K562 (cell line): ENCODE data around the gene PLEKHS1. TPM values are rescaled to one million over a fixed set of nuclear protein-coding genes. Genes with fewer than 3 reads are reported as not detected.

Experiments
- ATAC-seq: fragments of 200-7000 bp; cut with Tn5 transposase; 3 replicates; pipeline ENCODE4 v1.9.1; 2020; ENCODE audit warnings: moderate library complexity
- BruUV-seq: library from RNA; stranded (reverse); fragments of 400-500 nt; replicated peaks from 2 replicates; lab custom pipeline; 2021; lab: Mats Ljungman, UMichigan
- CTCF ChIA-PET: fragments of 300-600 bp; formaldehyde crosslinking; extraction: SDS; loops from one replicate; lab custom pipeline; 2021; ENCODE audit warnings: low intra/inter-chr PET ratio; lab: Yijun Ruan, JAX
- POLR2A ChIA-PET: fragments of 300-600, 350-650 bp; sonication (Branson Sonifier 250); formaldehyde crosslinking; extraction: SDS; loops from one replicate; lab custom pipeline; 2021; ENCODE audit warnings: antibody characterized with exemption, inconsistent platforms; lab: Yijun Ruan, JAX
- DNase-seq, 4 experiments: peaks; one replicate each; pipeline versions ENCODE4 v3.0.0 to v3.0.0-alpha.2; 2011 to 2018; ENCODE audit warnings: low spot score in 3 of 4, mixed read lengths in 3 of 4; ENCODE audit errors: extremely low read depth in 1 of 4
- FAIRE-seq: peaks from 2 replicates; lab custom pipeline; 2011; peaks lifted over from hg19 to GRCh38; lab: Jason Lieb, UNC
- H2AFZ ChIP-seq: 2 replicates; pipeline ENCODE4 v1.6.0; 2011; ENCODE audit warnings: low read depth, low read length, control low read depth, inconsistent platforms
- H3K27ac ChIP-seq: fragments of 200-600 bp; 3 replicates; pipeline ENCODE4 v1.8.0; 2011; ENCODE audit warnings: low read depth, mild to moderate bottlenecking, control low read depth, inconsistent platforms, low read length, moderate library complexity, mixed read lengths; ENCODE audit errors: extremely low read depth
- H3K27me3 ChIP-seq, 2 experiments: fragments of 300-600 bp in 1 of 2; 2 replicates in 1 of 2; 3 replicates in 1 of 2; pipeline versions ENCODE4 v1.6.0 to v1.8.0; 2011; ENCODE audit warnings: inconsistent platforms in 2 of 2, low read length in 2 of 2, mild to moderate bottlenecking in 1 of 2, mixed read lengths in 1 of 2, moderate library complexity in 1 of 2; ENCODE audit not compliant: control insufficient read depth in 2 of 2, insufficient read depth in 2 of 2
- H3K36me3 ChIP-seq: fragments of 300-600 bp; 3 replicates; pipeline ENCODE4 v1.8.0; 2011; ENCODE audit warnings: mild to moderate bottlenecking, low read length, inconsistent platforms; ENCODE audit not compliant: control insufficient read depth, insufficient read depth
- H3K4me1 ChIP-seq, 2 experiments: fragments of 200-600 bp in 1 of 2; replicated peaks in 1 of 2; 2 replicates in 1 of 2; 3 replicates in 1 of 2; pipeline versions ENCODE4 v1.5.1 to v1.8.0; 2011; ENCODE audit warnings: inconsistent platforms in 2 of 2, low read length in 2 of 2, mild to moderate bottlenecking in 1 of 2, mixed read lengths in 1 of 2, moderate library complexity in 1 of 2; ENCODE audit not compliant: control insufficient read depth in 2 of 2, insufficient read depth in 2 of 2
- H3K4me2 ChIP-seq: 2 replicates; pipeline ENCODE4 v1.6.1; 2011; ENCODE audit warnings: low read length, control low read depth, inconsistent platforms, mixed read lengths; ENCODE audit not compliant: insufficient read depth
- H3K4me3 ChIP-seq: fragments of 200-600 bp; sonication (generic), shearing (Covaris generic); 2 replicates; pipeline ENCODE4 v1.5.1; 2016; ENCODE audit warnings: control low read depth, inconsistent platforms
- H3K79me2 ChIP-seq: fragments of 200-600 bp; 3 replicates; pipeline ENCODE4 v1.8.0; 2011; ENCODE audit warnings: low read length, inconsistent platforms; ENCODE audit not compliant: control insufficient read depth, insufficient read depth
- H3K9ac ChIP-seq, 2 experiments: 2 replicates each; pipeline versions ENCODE4 v1.6.0 to v1.6.1; 2011; ENCODE audit warnings: low read depth in 2 of 2, low read length in 2 of 2, control low read depth in 1 of 2, inconsistent platforms in 1 of 2, mild to moderate bottlenecking in 1 of 2, mixed read lengths in 1 of 2; ENCODE audit not compliant: insufficient read depth in 1 of 2
- H3K9me1 ChIP-seq: one replicate; pipeline ENCODE4 v1.6.0; 2011; ENCODE audit warnings: inconsistent platforms, mild to moderate bottlenecking, low read length, moderate library complexity; ENCODE audit not compliant: control insufficient read depth, insufficient read depth
- H3K9me3 ChIP-seq: replicated peaks from 2 replicates; pipeline ENCODE4 v1.5.1; 2011; ENCODE audit warnings: low read depth, low read length, inconsistent platforms; ENCODE audit not compliant: control insufficient read depth, insufficient read depth
- H4K20me1 ChIP-seq: replicated peaks from 2 replicates; pipeline ENCODE4 v1.6.1; 2011; ENCODE audit warnings: low read length, inconsistent platforms, mixed read lengths; ENCODE audit not compliant: control insufficient read depth, insufficient read depth
- ETS2 ChIP-seq: IDR thresholded peaks from 2 replicates; pipeline ENCODE4 v1.6.1; 2016; ENCODE audit warnings: borderline replicate concordance, missing genetic modification characterization, mild to moderate bottlenecking, moderate library complexity, missing compliant biosample characterization; ENCODE audit not compliant: poor library complexity, severe bottlenecking
- MAZ ChIP-seq, 2 experiments: fragments of 450-650 bp in 1 of 2; sonication (generic) in 1 of 2; formaldehyde crosslinking; IDR thresholded peaks in 1 of 2; conservative IDR thresholded peaks in 1 of 2; 2 replicates each; pipeline versions ENCODE4 v1.4.0 to v1.5.0; 2020; ENCODE audit warnings: mild to moderate bottlenecking in 1 of 2, missing genetic modification reagents in 1 of 2
- MYBL2 ChIP-seq, 2 experiments: fragments of 450-650 bp in 1 of 2; sonication (generic) in 1 of 2; formaldehyde crosslinking in 1 of 2; IDR thresholded peaks; 2 replicates each; pipeline versions ENCODE4 v1.6.1 to v1.8.1; 2017 to 2022; ENCODE audit warnings: borderline replicate concordance in 1 of 2, inconsistent platforms in 1 of 2, low read depth in 1 of 2, mild to moderate bottlenecking in 1 of 2, missing genetic modification reagents in 1 of 2, moderate library complexity in 1 of 2
- ZNF143 ChIP-seq: sonication (generic); formaldehyde crosslinking; IDR thresholded peaks from 2 replicates; pipeline ENCODE4 v1.9.0; 2022; ENCODE audit warnings: mild to moderate bottlenecking, missing genetic modification reagents
- ZNF551 ChIP-seq: fragments of 250-450 bp; sonication (Bioruptor Pico); IDR thresholded peaks from 2 replicates; pipeline ENCODE4 v1.5.0; 2021; ENCODE audit warnings: mild to moderate bottlenecking, moderate library complexity
- WGBS: fragments of 100-300 bp; shearing (Covaris generic); methylation state at CpG from one replicate; pipeline ENCODE4 v1.1.6; 2016; ENCODE audit warnings: low coverage, mixed read lengths; ENCODE audit not compliant: insufficient coverage; ENCODE audit errors: missing lambda C conversion rate; 5-methylcytosine and 5-hydroxymethylcytosine counted together
- in situ Hi-C: fragments of 300-500 bp; cut with MboI; formaldehyde crosslinking; loops from 4 replicates; pipeline ENCODE4 v1.15.0; 2018; ENCODE audit warnings: inconsistent platforms, mixed read lengths
- intact Hi-C: fragments of 100-400 bp; cut with micrococcal nuclease; formaldehyde crosslinking; loops from 2 replicates; pipeline ENCODE4 v1.14.2; 2022
- polyA plus RNA-seq, 8 experiments: library from polyadenylated mRNA; depleted of rRNA in 4 of 8; stranded (reverse) in 5 of 8; unstranded in 3 of 8; fragments of >200 nt; fragmentation: Nextera tagmentation in 2 of 8; fragmentation: Illumina TruSeq in 1 of 8; extraction: Ambion mirVana in 2 of 8; extraction: Trizol in 1 of 8; gene quantifications; 2 replicates each; pipeline versions ENCODE4 v1.2.1 to v1.2.3, GENCODE V29; 2011 to 2014; ENCODE audit warnings: inconsistent platforms in 1 of 8, missing spikeins in 1 of 8
- total RNA-seq, 7 experiments: library from RNA; depleted of rRNA in 6 of 7; stranded (reverse); fragments of >200 nt in 6 of 7; fragmentation: Illumina TruSeq in 2 of 7; extraction: Trizol in 2 of 7; gene quantifications; 2 replicates each; pipeline versions ENCODE4 v1.2.1 to v1.2.3, GENCODE V29; 2011 to 2021; ENCODE audit warnings: low replicate concordance in 1 of 7
- TF ChIP-seq, protein P1 (sequence below): IDR thresholded peaks from 2 replicates; pipeline ENCODE4 v1.6.1; 2011; ENCODE audit not compliant: insufficient read length; ENCODE audit errors: extremely low read depth

PLEKHS1 gene
- total and polyA plus RNA-seq, 9 of the 15 experiments (the other 6 are each of a cell fraction or from before 2014, with no cell fraction given): not detected

DNA sequence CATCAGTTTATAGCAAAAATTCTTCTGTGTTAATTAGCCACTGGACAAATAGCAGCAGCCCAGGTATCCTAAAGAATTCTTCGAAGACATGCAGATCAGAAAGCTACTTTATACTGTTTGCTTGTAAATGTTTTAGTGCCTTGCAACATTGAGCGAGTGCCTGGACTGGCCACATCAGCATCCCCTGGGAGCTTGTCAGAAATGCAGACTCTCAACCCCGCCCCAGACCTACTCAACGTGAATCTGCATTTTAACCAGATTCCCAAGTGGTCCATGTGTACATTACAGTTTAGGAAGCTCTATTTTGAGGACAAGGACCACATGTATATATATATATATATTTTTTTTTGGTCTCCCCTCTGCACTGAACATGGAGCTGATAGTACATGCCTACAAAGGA is 18.5 kb upstream of the PLEKHS1 start:
- H3K9me3 ChIP-seq: no peaks in the 10 kb centered on the region
- H3K9me1 ChIP-seq: no peaks in the 10 kb centered on the region
- H3K27ac ChIP-seq: no peak overlapping the region
- H4K20me1 ChIP-seq: no peaks in the 10 kb centered on the region
- POLR2A ChIA-PET: no interaction called here
- no peaks in the 10 kb centered on the region for H3K4me1 ChIP-seq
- no peaks in the 10 kb centered on the region for H3K79me2 ChIP-seq
- no peak for ATAC-seq
- intact Hi-C loops (no loop called here), in situ Hi-C loops (no loop called here)
- no peak overlapping the region for H3K9ac ChIP-seq
- 8% methylated on average over 4 of the region's 4 CpGs for WGBS
- TF ChIP-seq ZNF551 (no peak), MYBL2 (IDR thresholded peaks at IDR 0.05; ENCODE audit: low read depth) (no peak), MYBL2 (CRISPR knock-in tag; IDR thresholded peaks at IDR 0.05; ENCODE audit: borderline replicate concordance) (no peak), ETS2 (tag) (no peak), MAZ (CRISPR knock-in tag; conservative IDR thresholded peaks at IDR 0.05 in 1 of 2, IDR thresholded peaks at IDR 0.05 in 1 of 2) (no peak), ZNF143 (CRISPR knock-in tag) (no peak)
- TF ChIP-seq, protein P1, sequence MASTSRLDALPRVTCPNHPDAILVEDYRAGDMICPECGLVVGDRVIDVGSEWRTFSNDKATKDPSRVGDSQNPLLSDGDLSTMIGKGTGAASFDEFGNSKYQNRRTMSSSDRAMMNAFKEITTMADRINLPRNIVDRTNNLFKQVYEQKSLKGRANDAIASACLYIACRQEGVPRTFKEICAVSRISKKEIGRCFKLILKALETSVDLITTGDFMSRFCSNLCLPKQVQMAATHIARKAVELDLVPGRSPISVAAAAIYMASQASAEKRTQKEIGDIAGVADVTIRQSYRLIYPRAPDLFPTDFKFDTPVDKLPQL: no peak
- H3K36me3 ChIP-seq: no peaks in the 10 kb centered on the region
- FAIRE-seq: no peak
- no peaks in the 10 kb centered on the region for H3K27me3 ChIP-seq
- H3K4me3 ChIP-seq: no peak overlapping the region
- no peak overlapping the region for H2AFZ ChIP-seq
- no peak overlapping the region for H3K4me2 ChIP-seq
- DNase-seq: no peak
- CTCF ChIA-PET: no interaction called here
- BruUV-seq: no TSS peak
